WTC11 (cell line): ENCODE measurements around the gene TMEM178B. TPM values are rescaled to one million over a fixed set of nuclear protein-coding genes. Genes with fewer than 3 reads are reported as not detected.

ENCODE experiments used
- ATAC-seq: fragments of 200-7000 bp; cut with Tn5 transposase; 2 replicates; pipeline ENCODE4 v1.10.0; 2021; ENCODE audit warnings: mild to moderate bottlenecking, moderate library complexity
- CTCF ChIA-PET: fragments of 300-600 bp; sonication (Branson Sonifier 250); formaldehyde crosslinking; loops from one replicate; lab custom pipeline; 2021; ENCODE audit warnings: antibody characterized with exemption; lab: Charles Lee
- POLR2A ChIA-PET: fragments of 350-600 bp; sonication (Branson Sonifier 250); formaldehyde crosslinking; loops from one replicate; lab custom pipeline; 2021; ENCODE audit warnings: antibody characterized with exemption; lab: Charles Lee
- DNase-seq: peaks from one replicate; pipeline ENCODE4 v3.0.0; 2021; ENCODE audit warnings: low spot score
- H3K27ac Mint-ChIP-seq: 2 replicates; pipeline ENCODE4 v1.8.0; 2021; ENCODE audit warnings: mixed read lengths
- H3K27me3 Mint-ChIP-seq: 2 replicates; pipeline ENCODE4 v1.8.0; 2021; ENCODE audit warnings: low read depth, mild to moderate bottlenecking, moderate library complexity, mixed read lengths
- H3K36me3 Mint-ChIP-seq: 2 replicates; pipeline ENCODE4 v1.8.0; 2021; ENCODE audit warnings: mixed read lengths
- H3K4me1 Mint-ChIP-seq: 2 replicates; pipeline ENCODE4 v1.8.0; 2022; ENCODE audit warnings: mixed read lengths
- H3K4me3 Mint-ChIP-seq: 2 replicates; pipeline ENCODE4 v1.8.0; 2021; ENCODE audit warnings: mild to moderate bottlenecking, moderate library complexity, mixed read lengths
- H3K9me3 Mint-ChIP-seq: 2 replicates; pipeline ENCODE4 v1.8.0; 2021; ENCODE audit warnings: mixed read lengths
- AFF4 ChIP-seq: sonication (generic); formaldehyde crosslinking; IDR thresholded peaks from 2 replicates; pipeline ENCODE4 v1.8.1; 2023; ENCODE audit warnings: mild to moderate bottlenecking, missing genetic modification reagents, borderline replicate concordance
- ESRRA ChIP-seq: sonication (generic); formaldehyde crosslinking; IDR thresholded peaks from 2 replicates; pipeline ENCODE4 v1.8.1; 2022; ENCODE audit warnings: mild to moderate bottlenecking, missing genetic modification reagents, borderline replicate concordance
- FOXP1 ChIP-seq: sonication (generic); formaldehyde crosslinking; IDR thresholded peaks from 2 replicates; pipeline ENCODE4 v1.8.0; 2022; ENCODE audit warnings: missing genetic modification reagents, mild to moderate bottlenecking, moderate library complexity, borderline replicate concordance
- MLX ChIP-seq: sonication (generic); formaldehyde crosslinking; IDR thresholded peaks from 2 replicates; pipeline ENCODE4 v1.8.1; 2023; ENCODE audit warnings: mild to moderate bottlenecking, missing genetic modification reagents, moderate library complexity
- NFATC4 ChIP-seq: fragments of 250-450 bp; sonication (Bioruptor Pico); IDR thresholded peaks from 2 replicates; pipeline ENCODE4 v1.9.0; 2021; ENCODE audit warnings: mild to moderate bottlenecking
- PRRX2 ChIP-seq: fragments of 250-450 bp; sonication (Bioruptor Pico); IDR thresholded peaks from 2 replicates; pipeline ENCODE4 v1.8.0; 2021; ENCODE audit warnings: mild to moderate bottlenecking
- SP1 ChIP-seq: sonication (generic); formaldehyde crosslinking; conservative IDR thresholded peaks from 2 replicates; pipeline ENCODE4 v1.8.1; 2022; ENCODE audit warnings: missing genetic modification reagents
- TEAD4 ChIP-seq: sonication (generic); formaldehyde crosslinking; IDR thresholded peaks from 2 replicates; pipeline ENCODE4 v1.8.0; 2022; ENCODE audit warnings: mild to moderate bottlenecking, missing genetic modification reagents
- TP53 ChIP-seq: sonication (generic); formaldehyde crosslinking; IDR thresholded peaks from 2 replicates; pipeline ENCODE4 v1.8.1; 2023; ENCODE audit warnings: mild to moderate bottlenecking, missing genetic modification reagents
- ZNF281 ChIP-seq: sonication (generic); formaldehyde crosslinking; IDR thresholded peaks from 2 replicates; pipeline ENCODE4 v1.8.0; 2023; ENCODE audit warnings: mild to moderate bottlenecking, missing genetic modification reagents
- total RNA-seq: library from RNA; stranded (reverse); gene quantifications from 3 replicates; pipeline ENCODE4 v1.2.3, GENCODE V29; 2021
- TF ChIP-seq, protein P1 (sequence below): sonication (generic); formaldehyde crosslinking; IDR thresholded peaks from 2 replicates; pipeline ENCODE4 v1.8.1; 2023; ENCODE audit warnings: mild to moderate bottlenecking, missing genetic modification reagents, moderate library complexity
- TF ChIP-seq, protein P2 (sequence below): sonication (generic); formaldehyde crosslinking; IDR thresholded peaks from 2 replicates; pipeline ENCODE4 v1.8.1; 2022; ENCODE audit warnings: missing genetic modification reagents, borderline replicate concordance
- TF ChIP-seq, protein P3 (sequence below): sonication (generic); formaldehyde crosslinking; IDR thresholded peaks from 2 replicates; pipeline ENCODE4 v1.8.1; 2023; ENCODE audit warnings: mild to moderate bottlenecking, moderate library complexity, missing genetic modification reagents
- TF ChIP-seq, protein P4 (sequence below): sonication (generic); formaldehyde crosslinking; IDR thresholded peaks from 2 replicates; pipeline ENCODE4 v1.8.1; 2022; ENCODE audit warnings: low read depth, missing genetic modification reagents, borderline replicate concordance

The TMEM178B gene
- total RNA-seq, 1 experiment from 2014 or later, result 20.4 TPM

DNA sequence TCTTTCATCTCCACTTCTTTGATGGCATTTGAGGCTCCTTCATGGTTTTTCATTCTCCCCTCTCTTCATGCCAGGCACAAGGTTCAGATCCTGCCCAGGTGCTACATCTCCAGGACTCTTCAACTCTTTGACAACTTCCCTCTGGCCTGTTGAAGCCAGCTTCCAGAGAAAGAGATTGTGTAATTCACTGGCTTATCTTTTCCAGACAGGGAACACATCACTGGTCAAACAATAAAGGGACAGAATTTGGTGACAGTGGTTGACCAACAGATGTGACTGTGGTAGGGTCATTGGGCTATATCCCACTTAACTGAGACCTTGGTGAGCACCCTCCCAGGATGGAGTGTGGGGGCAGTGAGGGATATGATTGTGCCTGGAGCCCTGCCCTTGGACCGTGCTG lies 365.9 kb downstream of the TMEM178B start:
- Mint-ChIP-seq H3K27me3 (no peaks in the 10 kb centered on the region), H3K9me3 (no peaks in the 10 kb centered on the region), H3K36me3 (peaks cover 15% of the 10 kb centered on the region; the same call in 1 of the 2 replicates), H3K27ac (no peak overlapping the region), H3K4me3 (no peak overlapping the region), H3K4me1 (peaks cover 24% of the 10 kb centered on the region)
- POLR2A ChIA-PET, result no interaction called here
- CTCF ChIA-PET, result no interaction called here
- ATAC-seq, result no peak
- DNase-seq, result no peak
- TF ChIP-seq, protein P1, sequence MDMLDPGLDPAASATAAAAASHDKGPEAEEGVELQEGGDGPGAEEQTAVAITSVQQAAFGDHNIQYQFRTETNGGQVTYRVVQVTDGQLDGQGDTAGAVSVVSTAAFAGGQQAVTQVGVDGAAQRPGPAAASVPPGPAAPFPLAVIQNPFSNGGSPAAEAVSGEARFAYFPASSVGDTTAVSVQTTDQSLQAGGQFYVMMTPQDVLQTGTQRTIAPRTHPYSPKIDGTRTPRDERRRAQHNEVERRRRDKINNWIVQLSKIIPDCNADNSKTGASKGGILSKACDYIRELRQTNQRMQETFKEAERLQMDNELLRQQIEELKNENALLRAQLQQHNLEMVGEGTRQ (CRISPR knock-in tag), result no peak
- TF ChIP-seq ZNF281 (CRISPR knock-in tag) (no peak), ESRRA (CRISPR knock-in tag) (no peak), MLX (CRISPR knock-in tag) (no peak), AFF4 (CRISPR knock-in tag) (no peak), TEAD4 (CRISPR knock-in tag) (no peak), SP1 (CRISPR knock-in tag) (no peak), TP53 (CRISPR knock-in tag) (no peak)

DNA sequence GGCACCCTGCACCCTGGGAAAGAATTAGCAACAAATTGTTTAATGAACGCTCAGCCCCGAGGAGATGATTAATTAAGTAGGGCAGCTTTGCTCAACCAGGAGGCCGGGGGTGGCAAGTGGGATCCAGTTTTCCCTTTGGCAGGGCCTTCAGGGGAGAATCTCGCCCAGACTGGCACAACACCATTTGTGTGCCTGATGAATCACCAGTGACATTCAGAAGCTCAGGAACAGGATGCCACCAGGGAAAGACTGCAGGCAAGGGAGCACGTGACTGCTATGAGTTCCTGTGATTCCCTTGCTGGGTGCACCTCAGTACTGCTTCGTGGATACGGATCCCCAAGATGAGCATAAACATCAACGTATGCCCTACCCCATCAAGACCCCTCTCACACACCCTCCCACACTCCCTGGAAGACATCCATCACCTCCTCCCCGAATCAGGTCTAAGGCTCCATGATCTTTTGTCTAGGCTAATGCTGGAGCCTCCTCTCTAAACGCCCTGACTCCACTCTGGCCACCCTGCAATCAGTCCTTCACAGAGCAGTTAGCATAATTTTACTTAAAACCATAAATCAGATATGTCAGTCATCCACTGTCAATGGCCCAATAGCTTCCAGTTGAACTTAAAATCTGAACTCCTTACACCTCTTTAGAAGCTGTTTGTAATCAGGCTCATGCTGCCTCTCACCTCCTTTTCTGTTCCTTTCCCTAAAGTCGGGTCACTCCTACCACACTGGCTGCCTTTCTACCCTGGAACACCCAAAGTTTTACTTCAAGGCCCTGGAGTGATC lies 368.2 kb downstream of the TMEM178B start:
- TF ChIP-seq NFATC4 (CRISPR knock-in tag), result no peak
- TF ChIP-seq FOXP1 (CRISPR knock-in tag), result no peak
- TF ChIP-seq, protein P2, sequence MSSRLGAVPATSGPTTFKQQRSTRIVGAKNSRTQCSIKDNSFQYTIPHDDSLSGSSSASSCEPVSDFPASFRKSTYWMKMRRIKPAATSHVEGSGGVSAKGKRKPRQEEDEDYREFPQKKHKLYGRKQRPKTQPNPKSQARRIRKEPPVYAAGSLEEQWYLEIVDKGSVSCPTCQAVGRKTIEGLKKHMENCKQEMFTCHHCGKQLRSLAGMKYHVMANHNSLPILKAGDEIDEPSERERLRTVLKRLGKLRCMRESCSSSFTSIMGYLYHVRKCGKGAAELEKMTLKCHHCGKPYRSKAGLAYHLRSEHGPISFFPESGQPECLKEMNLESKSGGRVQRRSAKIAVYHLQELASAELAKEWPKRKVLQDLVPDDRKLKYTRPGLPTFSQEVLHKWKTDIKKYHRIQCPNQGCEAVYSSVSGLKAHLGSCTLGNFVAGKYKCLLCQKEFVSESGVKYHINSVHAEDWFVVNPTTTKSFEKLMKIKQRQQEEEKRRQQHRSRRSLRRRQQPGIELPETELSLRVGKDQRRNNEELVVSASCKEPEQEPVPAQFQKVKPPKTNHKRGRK (CRISPR knock-in tag), result no peak
- no peak for TF ChIP-seq PRRX2 (CRISPR knock-in tag)
- TF ChIP-seq, protein P3, sequence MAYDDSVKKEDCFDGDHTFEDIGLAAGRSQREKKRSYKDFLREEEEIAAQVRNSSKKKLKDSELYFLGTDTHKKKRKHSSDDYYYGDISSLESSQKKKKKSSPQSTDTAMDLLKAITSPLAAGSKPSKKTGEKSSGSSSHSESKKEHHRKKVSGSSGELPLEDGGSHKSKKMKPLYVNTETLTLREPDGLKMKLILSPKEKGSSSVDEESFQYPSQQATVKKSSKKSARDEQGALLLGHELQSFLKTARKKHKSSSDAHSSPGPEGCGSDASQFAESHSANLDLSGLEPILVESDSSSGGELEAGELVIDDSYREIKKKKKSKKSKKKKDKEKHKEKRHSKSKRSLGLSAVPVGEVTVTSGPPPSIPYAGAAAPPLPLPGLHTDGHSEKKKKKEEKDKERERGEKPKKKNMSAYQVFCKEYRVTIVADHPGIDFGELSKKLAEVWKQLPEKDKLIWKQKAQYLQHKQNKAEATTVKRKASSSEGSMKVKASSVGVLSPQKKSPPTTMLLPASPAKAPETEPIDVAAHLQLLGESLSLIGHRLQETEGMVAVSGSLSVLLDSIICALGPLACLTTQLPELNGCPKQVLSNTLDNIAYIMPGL (CRISPR knock-in tag), result no peak
- TF ChIP-seq, protein P4, sequence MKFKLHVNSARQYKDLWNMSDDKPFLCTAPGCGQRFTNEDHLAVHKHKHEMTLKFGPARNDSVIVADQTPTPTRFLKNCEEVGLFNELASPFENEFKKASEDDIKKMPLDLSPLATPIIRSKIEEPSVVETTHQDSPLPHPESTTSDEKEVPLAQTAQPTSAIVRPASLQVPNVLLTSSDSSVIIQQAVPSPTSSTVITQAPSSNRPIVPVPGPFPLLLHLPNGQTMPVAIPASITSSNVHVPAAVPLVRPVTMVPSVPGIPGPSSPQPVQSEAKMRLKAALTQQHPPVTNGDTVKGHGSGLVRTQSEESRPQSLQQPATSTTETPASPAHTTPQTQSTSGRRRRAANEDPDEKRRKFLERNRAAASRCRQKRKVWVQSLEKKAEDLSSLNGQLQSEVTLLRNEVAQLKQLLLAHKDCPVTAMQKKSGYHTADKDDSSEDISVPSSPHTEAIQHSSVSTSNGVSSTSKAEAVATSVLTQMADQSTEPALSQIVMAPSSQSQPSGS (CRISPR knock-in tag), result no peak
- TF ChIP-seq, all 79 proteins: peak for 0

More for the DNA sequence above, 368.2 kb downstream of the TMEM178B start:
- Mint-ChIP-seq H3K4me3 (no peak overlapping the region), H3K9me3 (no peaks in the 10 kb centered on the region), H3K27me3 (no peaks in the 10 kb centered on the region), H3K27ac (no peak overlapping the region), H3K36me3 (peaks cover 15% of the 10 kb centered on the region; the same call in 1 of the 2 replicates), H3K4me1 (peaks cover 1% of the 10 kb centered on the region)
- DNase-seq, result no peak
- ChIA-PET CTCF (no interaction called here), POLR2A (no interaction called here)
- no peak for ATAC-seq
